AG09309 (cell line): Measurements from ENCODE around the gene MMP15.
"Not testable (repeated sequence)": the region's sequence is repeated elsewhere in the genome, so short reads cannot be mapped to it uniquely, and the experiment has no call there.

Source experiments
- DNase-seq: peaks from one replicate; pipeline ENCODE4 v3.0.0-alpha.2; 2010; ENCODE audit warnings: low read depth
- H3K4me3 ChIP-seq: 2 replicates; pipeline ENCODE4 v1.5.1; 2011; ENCODE audit warnings: mild to moderate bottlenecking, low read depth, low read length, moderate library complexity; ENCODE audit not compliant: control insufficient read depth
- TF ChIP-seq, protein P1 (sequence below): IDR thresholded peaks from 2 replicates; pipeline ENCODE4 v1.5.1; 2011; ENCODE audit warnings: mild to moderate bottlenecking, low read depth, low read length, inconsistent platforms; ENCODE audit not compliant: insufficient read depth, control insufficient read depth; ENCODE audit errors: missing control alignments

MMP15 gene

DNA sequence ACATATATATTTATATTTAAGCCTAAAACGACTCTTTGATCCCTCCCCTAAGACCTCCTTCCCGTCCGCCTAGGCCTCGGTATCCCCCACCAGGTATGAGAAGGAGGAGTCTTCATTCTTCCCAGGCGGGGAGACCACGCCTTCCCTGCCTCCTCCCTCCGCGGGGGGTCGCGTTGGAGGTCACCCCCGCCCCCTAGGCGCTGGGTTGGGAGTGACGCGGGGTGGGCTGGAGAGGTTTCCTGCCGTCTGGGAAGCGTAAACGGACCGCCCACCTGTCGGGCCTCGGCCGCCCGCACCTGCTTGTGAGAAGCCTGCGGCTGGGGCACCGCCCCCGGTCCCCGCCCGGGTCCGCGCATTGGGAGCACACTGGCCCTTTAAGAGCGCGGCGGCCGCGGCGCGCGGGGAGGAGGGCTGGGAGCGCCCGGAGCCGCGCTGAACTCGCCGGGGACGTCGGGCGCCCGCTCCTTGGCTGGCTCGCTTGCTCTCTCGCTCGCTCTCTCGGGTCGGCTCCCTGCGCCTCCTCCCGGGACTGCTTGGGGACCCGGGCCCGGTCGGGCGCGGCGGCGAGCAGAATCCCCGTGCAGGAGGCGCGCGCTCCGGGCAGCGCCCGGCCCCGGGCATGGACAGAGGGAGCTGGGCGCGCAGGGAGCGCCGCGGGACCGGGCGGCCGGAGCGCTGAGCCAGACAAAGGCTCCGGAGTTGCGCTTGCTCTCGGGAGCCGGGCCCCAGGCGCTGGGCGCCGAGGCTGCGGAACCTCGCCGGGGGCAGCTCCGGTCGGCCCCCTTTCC is at the start of gene MMP15:
TSS of gene MMP15 (plus strand) at position 404 of the 788 bp plus-strand sequence. CDS start 597 bp downstream, outside the sequence.
- TF ChIP-seq, protein P1, sequence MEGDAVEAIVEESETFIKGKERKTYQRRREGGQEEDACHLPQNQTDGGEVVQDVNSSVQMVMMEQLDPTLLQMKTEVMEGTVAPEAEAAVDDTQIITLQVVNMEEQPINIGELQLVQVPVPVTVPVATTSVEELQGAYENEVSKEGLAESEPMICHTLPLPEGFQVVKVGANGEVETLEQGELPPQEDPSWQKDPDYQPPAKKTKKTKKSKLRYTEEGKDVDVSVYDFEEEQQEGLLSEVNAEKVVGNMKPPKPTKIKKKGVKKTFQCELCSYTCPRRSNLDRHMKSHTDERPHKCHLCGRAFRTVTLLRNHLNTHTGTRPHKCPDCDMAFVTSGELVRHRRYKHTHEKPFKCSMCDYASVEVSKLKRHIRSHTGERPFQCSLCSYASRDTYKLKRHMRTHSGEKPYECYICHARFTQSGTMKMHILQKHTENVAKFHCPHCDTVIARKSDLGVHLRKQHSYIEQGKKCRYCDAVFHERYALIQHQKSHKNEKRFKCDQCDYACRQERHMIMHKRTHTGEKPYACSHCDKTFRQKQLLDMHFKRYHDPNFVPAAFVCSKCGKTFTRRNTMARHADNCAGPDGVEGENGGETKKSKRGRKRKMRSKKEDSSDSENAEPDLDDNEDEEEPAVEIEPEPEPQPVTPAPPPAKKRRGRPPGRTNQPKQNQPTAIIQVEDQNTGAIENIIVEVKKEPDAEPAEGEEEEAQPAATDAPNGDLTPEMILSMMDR: no peak
- peak within 1 kb of the TSS; percentile 62 for H3K4me3 ChIP-seq
- DNase-seq: no peak

DNA sequence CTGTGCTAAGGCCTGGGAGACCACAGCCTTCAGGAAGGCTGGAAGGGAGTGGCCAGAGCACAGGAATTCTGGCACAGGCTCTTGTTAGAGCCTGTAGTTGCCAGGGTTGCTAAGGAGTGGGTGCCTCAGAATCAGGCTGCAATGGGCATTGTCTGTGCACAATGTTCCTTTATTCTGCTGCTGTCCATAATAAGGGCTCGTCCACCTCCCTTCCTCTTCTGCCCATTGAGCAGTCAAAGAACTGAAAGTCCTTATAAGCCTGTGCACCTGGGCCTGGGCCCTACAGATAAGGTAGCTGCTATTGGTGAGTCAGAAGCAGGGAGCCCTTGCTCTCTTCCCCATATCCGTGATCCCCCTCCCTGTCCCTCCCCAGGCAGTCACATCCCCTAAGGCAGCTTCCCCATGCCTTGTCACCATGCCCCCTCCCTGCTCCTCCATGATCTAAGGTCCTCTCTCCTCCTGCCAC is 49.2 kb upstream of the MMP15 start:
- no peak for DNase-seq
- no peak overlapping the region for H3K4me3 ChIP-seq
- TF ChIP-seq, protein P1: no peak

DNA sequence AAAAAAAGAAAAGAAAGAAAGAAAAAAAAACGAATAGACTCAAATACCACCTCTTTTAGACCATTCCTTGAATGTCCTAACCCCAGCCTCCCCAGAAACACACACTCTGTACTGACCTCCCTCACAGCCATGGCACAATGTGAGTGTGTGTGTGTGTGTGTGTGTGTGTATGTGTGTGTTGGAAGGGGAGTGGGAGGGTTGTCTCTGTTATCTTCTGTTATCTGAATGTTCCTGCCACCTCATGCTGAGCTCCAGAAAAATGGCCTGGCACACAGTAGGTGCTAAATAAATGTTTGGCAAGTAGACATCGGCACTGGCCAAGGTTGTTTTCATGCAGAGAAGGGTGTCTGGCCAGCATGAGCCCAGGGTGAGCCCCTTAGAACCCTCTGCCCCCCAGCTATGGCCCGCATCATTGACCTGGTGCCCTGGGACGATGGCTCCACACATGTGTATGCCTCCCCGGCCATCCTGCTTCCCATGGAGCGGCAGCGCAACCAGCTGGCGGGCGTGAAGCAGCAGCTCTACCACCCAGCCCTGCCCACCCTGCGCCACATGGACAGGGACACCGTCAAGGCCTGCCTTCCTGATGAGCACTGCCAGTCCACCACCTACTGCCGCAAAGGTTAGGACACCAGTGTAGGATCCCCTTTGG is 48.0 kb upstream of the MMP15 start:
- TF ChIP-seq, protein P1: peak; percentile 26
- DNase-seq: no peak

DNA sequence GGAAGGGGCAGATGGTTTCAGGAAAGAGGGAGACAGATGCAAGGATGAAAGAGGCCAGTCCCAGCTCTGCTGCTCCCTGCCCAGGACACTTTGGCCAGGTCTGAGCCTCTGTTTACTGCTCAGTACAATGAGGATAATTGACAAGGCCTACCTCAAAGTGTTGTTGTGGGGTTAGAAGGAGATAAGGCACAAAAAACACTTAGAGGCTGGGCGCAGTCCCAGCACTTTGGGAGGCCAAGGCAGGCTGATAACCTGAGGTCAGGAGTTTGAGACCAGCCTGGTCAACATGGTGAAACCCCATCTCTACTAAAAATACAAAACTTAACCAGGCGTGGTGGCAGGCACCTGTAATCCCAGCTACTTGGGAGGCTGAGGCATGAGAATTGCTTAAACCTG is 47.5 kb upstream of the MMP15 start:
- H3K4me3 ChIP-seq, DNase-seq: not testable (repeated sequence)

More for the DNA sequence above, 48.0 kb upstream of the MMP15 start:
- no peak overlapping the region for H3K4me3 ChIP-seq

DNA sequence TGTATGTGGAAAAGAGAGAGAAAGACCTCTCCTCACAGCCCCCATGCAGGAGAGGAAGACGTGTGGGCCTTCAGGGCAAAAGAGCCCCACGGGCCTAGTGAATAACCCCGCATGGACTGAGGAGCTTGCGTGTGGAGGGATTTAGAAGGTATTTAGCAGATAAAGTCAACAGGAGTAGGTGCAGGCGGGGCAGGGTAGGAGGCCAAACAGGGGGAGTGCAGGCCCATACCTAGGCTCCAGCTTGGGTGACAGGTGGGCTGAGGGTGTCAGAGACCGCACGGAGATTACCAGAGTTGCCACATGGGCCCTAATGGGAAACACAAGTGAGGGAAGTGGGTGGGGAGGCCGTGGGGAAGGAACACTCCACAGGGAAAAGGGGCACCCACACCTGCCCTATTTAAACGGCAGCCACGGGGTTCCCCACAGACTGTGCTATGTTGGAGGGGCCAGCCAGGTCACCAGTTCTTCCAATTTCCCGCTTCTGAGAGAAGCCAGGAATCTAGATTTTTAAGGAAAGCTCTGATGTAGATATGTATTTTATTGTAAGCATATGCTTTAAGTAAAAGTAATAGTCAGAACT is 46.5 kb upstream of the MMP15 start:
- TF ChIP-seq, protein P1: no peak
- DNase-seq: no peak
- H3K4me3 ChIP-seq: no peak overlapping the region

DNA sequence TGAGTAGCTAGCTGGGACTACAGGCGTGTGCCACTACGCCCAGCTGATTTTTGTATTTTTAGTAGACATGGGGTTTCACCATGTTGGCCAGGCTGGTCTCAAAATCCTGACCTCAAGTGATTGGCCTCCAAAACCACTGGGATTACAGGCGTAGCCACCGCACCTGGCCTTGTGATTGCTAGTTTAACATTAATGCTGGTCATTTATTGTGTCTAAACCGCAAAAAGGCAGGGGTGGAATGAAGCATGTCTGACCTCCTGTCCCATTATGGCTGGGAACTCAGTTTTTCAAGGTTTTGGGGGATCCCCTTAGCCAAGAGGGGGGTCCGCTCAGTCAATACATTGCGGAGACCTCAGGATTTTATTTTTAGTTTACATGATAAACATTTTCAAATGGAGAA is 43.9 kb upstream of the MMP15 start:
- TF ChIP-seq, protein P1: no peak
- H3K4me3 ChIP-seq: no peak overlapping the region
- no peak for DNase-seq

DNA sequence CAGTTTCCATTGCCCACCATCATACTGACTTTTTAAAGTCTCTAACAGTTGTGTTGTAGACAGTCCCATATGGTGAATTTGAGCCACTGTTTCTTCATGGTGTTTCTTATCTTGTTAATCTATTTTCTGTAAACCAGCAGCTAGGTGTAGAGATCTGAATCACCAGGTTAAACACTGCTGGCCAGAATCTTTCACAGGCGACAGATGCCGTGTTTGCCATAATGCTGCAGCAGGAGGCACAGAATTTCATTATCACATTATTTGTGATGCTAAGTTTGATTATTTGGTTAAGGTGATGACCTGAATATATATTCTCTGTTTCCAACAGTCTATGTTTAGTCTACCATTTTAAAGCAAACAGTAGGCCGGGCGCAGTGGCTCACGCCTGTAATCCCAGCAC is 43.2 kb upstream of the MMP15 start:
- TF ChIP-seq, protein P1: no peak
- no peak for DNase-seq
- no peak overlapping the region for H3K4me3 ChIP-seq
